Stimulated activated CD8-positive, alpha-beta memory T cell treated with anti-CD3 and anti-CD28 coated beads, Interleukin-12 subunit alpha, Interleukin-12 subunit beta, amount 100 ng/mL, for 4 hours (primary cell): ENCODE data around the gene FKBP6.
"Not testable (repeated sequence)": the region's sequence is repeated elsewhere in the genome, so short reads cannot be mapped to it uniquely, and the experiment has no call there.

Experiments
- DNase-seq: peaks from one replicate; pipeline ENCODE4 v3.0.0-alpha.2; 2020; ENCODE audit warnings: low read depth

FKBP6 gene

GRCh38 chr7:73324081-73324845 lies 3.7 kb upstream of the FKBP6 start:
- DNase-seq, result peak; percentile 13

DNA sequence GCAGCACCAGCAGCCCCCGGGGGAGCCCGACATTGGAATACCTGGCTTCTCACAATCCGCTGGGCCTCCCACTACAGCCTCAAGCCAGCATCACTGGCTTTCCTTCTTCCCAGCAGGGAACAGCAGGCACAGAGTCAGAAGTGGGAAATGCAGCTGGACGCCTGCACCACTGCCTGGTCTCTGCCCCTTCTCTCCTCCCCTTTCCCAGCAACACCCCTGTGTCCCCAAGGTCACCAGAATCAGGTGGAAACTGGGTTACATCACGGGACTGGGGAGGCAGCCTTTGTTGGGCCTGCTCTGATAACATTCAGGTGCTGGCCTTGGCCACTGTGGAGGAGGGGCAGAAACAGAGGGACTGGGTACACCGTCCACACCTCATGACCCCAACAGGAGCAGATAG lies 2.5 kb upstream of the FKBP6 start:
- not testable (repeated sequence) for DNase-seq

- not testable (repeated sequence) for DNase-seq
These were observed 512 bp upstream of the FKBP6 start for GRCh38 chr7:73327449-73327848.

GRCh38 chr7:73328696-73329095 lies 735 bp downstream of the FKBP6 start:
- no peak for DNase-seq

GRCh38 chr7:73329861-73330581 lies 2.1 kb downstream of the FKBP6 start:
- DNase-seq, result no peak

DNA sequence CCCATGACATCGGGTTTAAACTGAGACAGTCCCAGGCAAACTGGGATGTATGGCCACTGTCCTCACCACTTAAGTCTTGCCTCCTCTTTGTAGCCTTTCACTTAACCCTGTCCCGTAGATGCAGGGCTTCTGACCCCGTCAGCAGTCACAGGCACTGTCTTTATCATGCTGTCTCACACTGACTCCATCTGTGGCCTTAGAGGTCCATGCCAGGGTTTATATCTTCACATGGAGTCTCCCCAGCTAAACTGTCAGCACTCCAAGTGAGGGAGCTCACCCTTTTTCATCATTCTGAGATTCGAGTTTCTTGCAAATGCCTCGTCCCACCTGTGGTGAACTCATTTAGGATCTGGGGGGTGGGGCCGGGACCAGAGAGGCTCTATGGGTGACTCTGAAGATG lies 2.8 kb downstream of the FKBP6 start:
- no peak for DNase-seq

GRCh38 chr7:73332447-73332846 lies 4.5 kb downstream of the FKBP6 start:
- no peak for DNase-seq

DNA sequence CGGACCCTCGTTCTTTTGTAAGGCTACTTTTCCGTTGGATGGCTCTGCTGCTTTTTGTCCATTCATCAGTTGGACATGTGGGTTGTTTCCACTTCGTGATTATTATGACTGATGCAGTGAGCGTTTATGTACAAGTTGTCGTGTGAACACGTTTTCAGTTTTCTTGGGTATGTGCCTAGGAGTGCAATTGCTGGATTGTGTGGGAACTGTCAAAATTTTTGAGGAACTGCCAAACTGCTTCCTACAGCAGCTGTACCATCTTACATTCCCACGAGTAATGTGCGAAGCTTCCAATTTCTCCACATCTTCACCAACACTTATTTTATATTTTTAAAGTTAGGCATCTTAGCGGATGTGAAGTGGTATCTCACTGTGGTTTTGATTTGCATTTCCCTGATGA lies 10.4 kb downstream of the FKBP6 start:
- DNase-seq, result no peak

DNA sequence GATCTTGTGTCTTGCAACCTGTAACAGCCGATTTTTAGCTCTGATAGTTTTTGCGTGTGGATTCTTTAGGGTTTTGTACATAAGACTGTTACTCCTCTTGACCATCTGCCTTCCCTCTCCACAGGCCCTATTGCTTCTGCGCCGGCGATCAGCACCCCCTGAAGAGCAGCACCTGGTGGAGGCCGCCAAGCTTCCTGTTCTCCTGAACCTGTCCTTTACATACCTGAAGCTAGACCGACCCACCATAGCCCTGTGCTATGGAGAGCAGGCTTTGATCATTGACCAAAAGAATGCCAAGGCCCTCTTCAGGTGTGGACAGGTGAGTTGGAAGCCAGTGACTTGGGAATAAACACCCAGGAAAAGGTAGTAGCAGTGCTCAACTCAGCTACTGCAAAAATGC lies 12.6 kb downstream of the FKBP6 start:
- no peak for DNase-seq

GRCh38 chr7:73341877-73342276 lies 13.9 kb downstream of the FKBP6 start:
- no peak for DNase-seq

GRCh38 chr7:73342645-73343044 lies 14.7 kb downstream of the FKBP6 start:
- no peak for DNase-seq

DNA sequence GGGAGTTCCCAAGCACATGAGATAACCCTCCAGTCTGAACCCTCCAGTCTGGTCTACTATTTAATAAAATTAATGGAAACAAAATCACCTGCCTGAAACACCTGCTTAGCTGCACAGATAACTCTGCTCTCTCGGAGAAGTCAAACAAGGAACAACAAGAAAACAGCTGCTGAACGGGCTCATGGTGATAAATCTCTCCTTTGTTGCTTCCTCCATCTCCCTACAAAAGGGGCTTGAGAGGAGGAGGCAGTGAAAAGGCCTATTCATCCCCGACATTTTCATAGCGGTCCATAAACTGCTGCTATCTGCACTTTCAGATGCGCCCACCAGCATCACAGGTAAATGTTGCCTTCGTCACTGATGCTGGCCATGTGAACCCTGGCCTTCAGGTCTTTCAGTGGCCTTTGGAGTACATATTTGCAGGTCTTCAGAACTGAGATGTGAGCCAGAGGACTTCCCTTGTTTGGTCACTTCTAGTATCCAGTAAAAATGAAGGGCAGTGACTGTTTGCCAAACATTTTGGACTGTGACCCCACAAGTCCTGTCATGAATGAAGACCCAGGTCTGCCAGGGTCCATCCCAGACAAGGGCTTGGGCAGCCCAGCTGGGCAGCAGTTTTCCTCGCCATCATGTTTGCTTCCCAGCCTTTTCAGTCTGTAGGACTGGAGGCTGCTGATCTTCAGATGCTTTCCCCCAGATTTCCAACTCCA lies 15.9 kb downstream of the FKBP6 start:
- DNase-seq, result no peak

GRCh38 chr7:73345538-73345937 lies 17.6 kb downstream of the FKBP6 start:
- no peak for DNase-seq

DNA sequence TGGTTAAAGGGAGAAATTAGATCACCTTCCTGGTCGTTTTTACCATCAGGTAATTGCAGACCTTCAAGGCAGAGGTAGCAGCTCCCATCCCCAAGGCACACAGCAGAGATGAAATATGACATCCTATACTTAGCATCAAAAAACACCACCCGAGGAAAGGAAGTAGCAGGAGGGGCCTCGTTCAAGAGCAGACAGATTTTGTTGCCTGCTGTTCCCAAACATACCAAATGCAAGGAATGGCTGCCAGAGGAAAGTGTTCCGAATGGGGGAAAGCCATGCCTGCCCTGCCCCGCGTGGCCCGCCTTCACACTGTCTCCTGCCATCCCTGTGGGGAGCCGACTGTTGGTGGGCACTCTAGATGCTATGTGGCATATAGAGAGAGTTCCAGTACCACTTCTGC lies 18.0 kb downstream of the FKBP6 start:
- DNase-seq, result no peak

GRCh38 chr7:73349763-73350162 lies 21.8 kb downstream of the FKBP6 start:
- DNase-seq, result no peak

- DNase-seq, result no peak
These were observed 22.5 kb downstream of the FKBP6 start for GRCh38 chr7:73350306-73351068.

GRCh38 chr7:73351447-73352167 lies 23.6 kb downstream of the FKBP6 start:
- DNase-seq, result no peak

DNA sequence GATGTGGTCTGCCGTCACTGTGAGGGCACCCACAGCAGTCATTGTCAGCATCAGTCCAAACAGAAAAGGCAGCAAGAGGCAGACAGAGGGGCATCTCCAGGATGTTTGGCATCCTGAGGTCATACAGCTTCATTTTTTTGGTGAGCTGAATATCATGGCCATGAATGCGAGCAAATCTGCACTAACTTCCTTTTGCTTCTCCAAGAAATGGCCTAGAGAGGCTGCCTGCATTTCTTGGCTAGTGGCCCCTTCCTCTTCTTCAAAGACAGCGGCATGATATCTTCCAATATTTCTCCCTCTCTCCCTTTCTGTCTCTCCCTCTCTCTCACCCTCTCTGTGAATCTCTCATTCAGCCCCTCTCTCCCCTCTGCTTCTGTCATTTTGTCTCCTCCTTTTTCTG lies 24.8 kb downstream of the FKBP6 start:
- DNase-seq, result no peak

- no peak for DNase-seq
These were observed 25.3 kb downstream of the FKBP6 start for GRCh38 chr7:73353243-73353642.

DNA sequence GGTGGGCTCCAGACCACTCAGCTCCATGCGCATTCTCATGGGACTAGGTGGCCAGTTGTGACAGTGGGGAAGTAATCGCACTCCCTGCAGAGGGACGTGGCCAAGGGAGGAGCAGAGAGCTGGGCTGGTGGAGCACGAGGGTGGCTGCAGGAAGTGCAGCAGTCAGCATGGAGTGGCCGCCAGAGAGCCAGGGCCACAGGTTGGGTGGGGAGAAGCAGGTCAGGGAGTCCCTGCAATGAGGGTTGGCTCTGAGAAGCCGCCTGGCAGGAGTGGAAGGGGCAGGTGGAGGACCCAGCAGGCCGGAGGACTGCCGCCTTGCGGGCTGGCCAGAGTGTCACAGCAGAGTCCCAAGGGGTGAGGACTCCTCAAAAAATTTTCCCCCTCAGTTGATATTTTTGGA lies 26.2 kb downstream of the FKBP6 start:
- DNase-seq, result no peak

- DNase-seq, result no peak
These were observed 26.9 kb downstream of the FKBP6 start for GRCh38 chr7:73354821-73355220.

- no peak for DNase-seq
These were observed 28.2 kb downstream of the FKBP6 start for GRCh38 chr7:73356159-73356558.
